GM06990 (cell line): ENCODE results near the gene SLC38A4.

ENCODE experiments used
- DNase-seq: peaks from one replicate; pipeline ENCODE4 v3.0.0-alpha.2; 2011; ENCODE audit not compliant: insufficient read length; ENCODE audit errors: extremely low read depth
- H3K27me3 ChIP-seq: replicated peaks from 2 replicates; pipeline ENCODE4 v1.6.0; 2011; ENCODE audit warnings: low read length; ENCODE audit not compliant: control insufficient read depth, insufficient read depth
- H3K36me3 ChIP-seq: 2 replicates; pipeline ENCODE4 v1.5.1; 2011; ENCODE audit warnings: low read length; ENCODE audit not compliant: control insufficient read depth, insufficient read depth
- H3K4me3 ChIP-seq: replicated peaks from 2 replicates; pipeline ENCODE4 v1.5.1; 2011; ENCODE audit warnings: low read depth, mild to moderate bottlenecking, control low read depth, low read length
- TF ChIP-seq, protein P1 (sequence below): IDR thresholded peaks from 2 replicates; pipeline ENCODE4 v1.5.1; 2011; ENCODE audit warnings: low read length, control low read depth, mild to moderate bottlenecking, inconsistent platforms; ENCODE audit not compliant: insufficient read depth, poor library complexity, severe bottlenecking

SLC38A4 gene

DNA sequence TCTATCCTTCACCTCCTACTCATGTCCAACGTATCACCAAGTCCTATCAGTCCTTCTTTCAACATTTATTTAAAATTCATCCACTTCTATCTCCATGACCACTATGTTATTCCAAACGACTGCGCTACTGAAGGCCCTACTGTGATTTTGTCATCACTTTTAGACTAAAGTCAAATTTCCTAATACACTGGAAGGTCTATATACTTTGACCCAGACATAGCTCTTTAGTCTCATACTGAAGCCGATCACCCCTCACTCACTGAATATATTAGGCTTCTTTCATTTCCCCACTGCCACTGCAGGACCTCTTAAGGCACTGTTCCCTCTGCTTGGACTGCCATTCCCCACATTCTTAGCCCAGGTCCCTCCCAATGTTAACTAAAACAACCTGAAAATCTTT lies 25.6 kb downstream of the SLC38A4 start:
- TF ChIP-seq, protein P1, sequence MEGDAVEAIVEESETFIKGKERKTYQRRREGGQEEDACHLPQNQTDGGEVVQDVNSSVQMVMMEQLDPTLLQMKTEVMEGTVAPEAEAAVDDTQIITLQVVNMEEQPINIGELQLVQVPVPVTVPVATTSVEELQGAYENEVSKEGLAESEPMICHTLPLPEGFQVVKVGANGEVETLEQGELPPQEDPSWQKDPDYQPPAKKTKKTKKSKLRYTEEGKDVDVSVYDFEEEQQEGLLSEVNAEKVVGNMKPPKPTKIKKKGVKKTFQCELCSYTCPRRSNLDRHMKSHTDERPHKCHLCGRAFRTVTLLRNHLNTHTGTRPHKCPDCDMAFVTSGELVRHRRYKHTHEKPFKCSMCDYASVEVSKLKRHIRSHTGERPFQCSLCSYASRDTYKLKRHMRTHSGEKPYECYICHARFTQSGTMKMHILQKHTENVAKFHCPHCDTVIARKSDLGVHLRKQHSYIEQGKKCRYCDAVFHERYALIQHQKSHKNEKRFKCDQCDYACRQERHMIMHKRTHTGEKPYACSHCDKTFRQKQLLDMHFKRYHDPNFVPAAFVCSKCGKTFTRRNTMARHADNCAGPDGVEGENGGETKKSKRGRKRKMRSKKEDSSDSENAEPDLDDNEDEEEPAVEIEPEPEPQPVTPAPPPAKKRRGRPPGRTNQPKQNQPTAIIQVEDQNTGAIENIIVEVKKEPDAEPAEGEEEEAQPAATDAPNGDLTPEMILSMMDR = no peak
- Histone ChIP-seq H3K27me3 (no peaks in the 10 kb centered on the region), H3K4me3 (no peak overlapping the region), H3K36me3 (no peaks in the 10 kb centered on the region)
- DNase-seq = no peak

GRCh38 chr12:46798648-46799047 lies 27.1 kb downstream of the SLC38A4 start:
- H3K27me3 ChIP-seq = no peaks in the 10 kb centered on the region
- no peak overlapping the region for H3K4me3 ChIP-seq
- TF ChIP-seq, protein P1 = no peak
- no peaks in the 10 kb centered on the region for H3K36me3 ChIP-seq
- no peak for DNase-seq

- DNase-seq = no peak
- Histone ChIP-seq H3K36me3 (no peaks in the 10 kb centered on the region), H3K4me3 (no peak overlapping the region), H3K27me3 (no peaks in the 10 kb centered on the region)
- TF ChIP-seq, protein P1 = no peak
Measured at GRCh38 chr12:46798056-46798455, 27.7 kb downstream of the SLC38A4 start.

- H3K36me3 ChIP-seq = no peaks in the 10 kb centered on the region
- DNase-seq = no peak
- TF ChIP-seq, protein P1 = no peak
- no peak overlapping the region for H3K4me3 ChIP-seq
- no peaks in the 10 kb centered on the region for H3K27me3 ChIP-seq
Measured at GRCh38 chr12:46795988-46796387, 29.8 kb downstream of the SLC38A4 start.

DNA sequence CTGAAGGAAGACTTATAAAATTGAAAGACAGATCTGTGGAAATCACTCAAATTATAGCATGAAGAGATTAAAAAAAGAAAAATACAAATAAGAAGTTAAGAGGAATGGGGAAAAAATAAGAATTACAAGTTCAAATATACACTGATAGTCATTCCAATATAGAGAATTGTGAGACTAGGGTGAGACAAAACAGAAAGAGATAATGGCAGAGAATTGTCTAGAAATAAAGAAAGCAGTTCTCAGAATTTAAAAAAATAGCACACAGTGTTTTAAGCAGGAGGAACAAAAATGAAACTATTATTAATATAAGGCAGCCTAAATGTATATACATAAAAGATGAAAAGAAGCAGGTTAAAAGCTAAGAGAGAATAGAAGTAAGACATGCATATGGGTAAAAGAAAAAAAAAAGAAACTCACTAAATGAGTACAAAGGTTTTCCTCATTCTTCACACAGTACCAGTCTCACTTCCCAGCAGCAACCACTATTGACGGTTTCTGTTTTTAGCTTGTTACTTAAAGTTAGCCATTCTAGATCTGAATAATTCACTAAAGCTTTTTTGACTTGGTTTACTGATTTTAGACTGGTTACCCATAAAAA lies 31.1 kb downstream of the SLC38A4 start:
- no peaks in the 10 kb centered on the region for H3K27me3 ChIP-seq
- no peaks in the 10 kb centered on the region for H3K36me3 ChIP-seq
- no peak overlapping the region for H3K4me3 ChIP-seq
- peak; percentile 22 for DNase-seq
- TF ChIP-seq, protein P1 = no peak

GRCh38 chr12:46792925-46793324 lies 32.9 kb downstream of the SLC38A4 start:
- TF ChIP-seq, protein P1 = no peak
- no peak overlapping the region for H3K4me3 ChIP-seq
- no peak for DNase-seq
- no peaks in the 10 kb centered on the region for H3K36me3 ChIP-seq
- H3K27me3 ChIP-seq = no peaks in the 10 kb centered on the region
